Measurements from ENCODE around the gene ADARB1. TPM values are rescaled to one million over a fixed set of nuclear protein-coding genes. Genes with fewer than 3 reads are reported as not detected.

ADARB1 gene
- polyA plus RNA-seq, 1 experiment, result 25.3 TPM

DNA sequence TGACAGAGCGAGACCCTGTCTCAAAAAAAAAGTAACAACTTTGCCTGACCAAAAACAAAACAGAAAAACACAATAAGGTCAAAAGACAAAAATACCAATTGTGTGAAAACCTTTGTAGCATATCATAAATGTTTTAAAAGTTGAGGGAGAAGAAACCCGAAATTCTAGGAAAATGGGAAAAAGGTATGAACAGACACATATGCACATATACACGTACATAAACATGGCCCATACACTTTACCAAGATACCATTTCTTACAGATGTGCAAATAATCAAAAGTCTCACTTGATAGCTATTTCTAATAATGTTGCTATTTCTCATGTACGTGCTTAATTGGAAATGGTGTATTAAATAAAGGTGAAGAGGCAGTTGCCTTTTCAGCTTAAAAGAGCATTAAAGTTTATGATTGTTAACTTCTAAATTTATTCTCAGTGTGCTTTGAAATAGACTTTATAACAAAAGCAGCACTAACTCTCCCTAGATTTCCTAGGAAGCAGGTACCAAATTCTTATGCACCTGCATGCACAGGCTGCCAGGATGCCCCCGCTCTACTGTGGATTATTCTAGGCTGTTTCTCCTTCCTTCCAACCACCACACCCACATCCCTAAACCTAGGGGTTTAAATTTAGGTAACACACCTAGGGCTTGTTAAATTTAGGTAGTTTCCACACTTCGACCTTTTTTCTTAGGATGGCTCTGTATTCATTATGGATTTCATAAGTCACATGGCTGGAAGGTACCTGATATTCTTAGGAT is 33.8 kb downstream of the ADARB1 start:
- Histone ChIP-seq H3K4me3 (ENCODE audit: low read depth, low read length) (no peak overlapping the region), H3K27me3 (ENCODE audit: control insufficient read depth, insufficient read depth, low read length) (no peaks in the 10 kb centered on the region), H3K9me3 (ENCODE audit: control insufficient read depth, insufficient read depth, low read length) (no peaks in the 10 kb centered on the region; the same call in 1 of the 2 replicates), H3K27ac (ENCODE audit: low read depth, low read length) (no peak overlapping the region)
- CTCF ChIA-PET, result interaction anchor here (0.9 kb wide), 1 partner anchor 9 kb away, joined by 4 read pairs; no protein-coding TSS in a partner anchor
- POLR2A ChIA-PET, result interaction anchor here (0.6 kb wide), 1 partner anchor 181 kb away, joined by 6 read pairs; no protein-coding TSS in a partner anchor
- no peak for DNase-seq (ENCODE audit: low read depth, low spot score)
- TF ChIP-seq, protein P1, sequence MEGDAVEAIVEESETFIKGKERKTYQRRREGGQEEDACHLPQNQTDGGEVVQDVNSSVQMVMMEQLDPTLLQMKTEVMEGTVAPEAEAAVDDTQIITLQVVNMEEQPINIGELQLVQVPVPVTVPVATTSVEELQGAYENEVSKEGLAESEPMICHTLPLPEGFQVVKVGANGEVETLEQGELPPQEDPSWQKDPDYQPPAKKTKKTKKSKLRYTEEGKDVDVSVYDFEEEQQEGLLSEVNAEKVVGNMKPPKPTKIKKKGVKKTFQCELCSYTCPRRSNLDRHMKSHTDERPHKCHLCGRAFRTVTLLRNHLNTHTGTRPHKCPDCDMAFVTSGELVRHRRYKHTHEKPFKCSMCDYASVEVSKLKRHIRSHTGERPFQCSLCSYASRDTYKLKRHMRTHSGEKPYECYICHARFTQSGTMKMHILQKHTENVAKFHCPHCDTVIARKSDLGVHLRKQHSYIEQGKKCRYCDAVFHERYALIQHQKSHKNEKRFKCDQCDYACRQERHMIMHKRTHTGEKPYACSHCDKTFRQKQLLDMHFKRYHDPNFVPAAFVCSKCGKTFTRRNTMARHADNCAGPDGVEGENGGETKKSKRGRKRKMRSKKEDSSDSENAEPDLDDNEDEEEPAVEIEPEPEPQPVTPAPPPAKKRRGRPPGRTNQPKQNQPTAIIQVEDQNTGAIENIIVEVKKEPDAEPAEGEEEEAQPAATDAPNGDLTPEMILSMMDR (IDR thresholded peaks at IDR 0.05; ENCODE audit: low read depth, low read length), result no peak

DNA sequence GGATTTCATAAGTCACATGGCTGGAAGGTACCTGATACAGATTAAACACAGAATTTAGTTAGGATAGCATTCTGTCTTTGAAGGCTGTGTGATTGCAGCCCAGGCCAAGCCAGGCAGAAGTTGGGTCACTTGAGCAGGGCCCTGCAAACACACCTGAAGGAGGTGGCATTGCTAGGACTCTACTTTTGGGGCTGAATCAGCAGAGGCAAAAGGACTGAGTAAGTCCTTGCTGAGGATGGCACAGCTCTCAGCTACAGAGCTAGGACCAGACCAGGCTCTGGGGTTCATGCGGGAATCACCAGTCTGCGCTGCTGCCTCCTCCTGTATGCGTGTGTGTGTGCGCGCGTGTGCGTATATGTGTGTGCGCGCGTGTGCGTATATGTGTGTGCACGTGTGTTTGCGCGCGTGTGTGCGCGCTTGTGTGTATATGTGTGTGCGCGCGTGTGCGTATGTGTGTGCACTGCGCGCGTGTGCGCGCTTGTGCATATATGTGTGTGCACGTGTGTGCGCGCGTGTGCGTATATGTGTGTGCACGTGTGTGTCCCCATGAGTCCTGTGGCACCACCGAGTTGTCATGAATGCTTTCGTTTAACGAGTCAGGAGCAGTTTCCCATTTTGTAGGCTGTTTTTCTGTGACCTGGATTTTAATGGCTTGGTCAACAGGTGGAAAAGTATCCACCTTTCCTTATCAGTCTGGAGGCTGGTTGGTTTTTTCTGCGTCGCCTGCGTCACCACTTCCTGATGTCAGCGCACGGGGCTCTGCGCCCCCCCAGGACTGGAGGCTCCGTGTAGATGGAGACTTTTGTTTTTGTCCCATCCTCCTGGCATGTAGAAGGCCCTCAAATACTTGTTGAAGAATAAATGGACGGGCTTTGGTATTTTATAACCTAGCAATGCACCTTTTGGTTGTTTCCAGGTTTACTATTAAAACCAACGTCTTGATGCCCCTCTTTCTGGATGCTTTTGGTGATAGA is 34.7 kb downstream of the ADARB1 start:
- H3K27me3 ChIP-seq (ENCODE audit: control insufficient read depth, insufficient read depth, low read length), result no peaks in the 10 kb centered on the region
- no peak for DNase-seq (ENCODE audit: low read depth, low spot score)
- no peak overlapping the region for H3K4me3 ChIP-seq (ENCODE audit: low read depth, low read length)
- CTCF ChIA-PET, result no interaction called here
- H3K27ac ChIP-seq (ENCODE audit: low read depth, low read length), result no peak overlapping the region
- TF ChIP-seq, protein P1 (IDR thresholded peaks at IDR 0.05; ENCODE audit: low read depth, low read length), result no peak
- no peaks in the 10 kb centered on the region; the same call in 1 of the 2 replicates for H3K9me3 ChIP-seq (ENCODE audit: control insufficient read depth, insufficient read depth, low read length)
- POLR2A ChIA-PET, result no interaction called here

DNA sequence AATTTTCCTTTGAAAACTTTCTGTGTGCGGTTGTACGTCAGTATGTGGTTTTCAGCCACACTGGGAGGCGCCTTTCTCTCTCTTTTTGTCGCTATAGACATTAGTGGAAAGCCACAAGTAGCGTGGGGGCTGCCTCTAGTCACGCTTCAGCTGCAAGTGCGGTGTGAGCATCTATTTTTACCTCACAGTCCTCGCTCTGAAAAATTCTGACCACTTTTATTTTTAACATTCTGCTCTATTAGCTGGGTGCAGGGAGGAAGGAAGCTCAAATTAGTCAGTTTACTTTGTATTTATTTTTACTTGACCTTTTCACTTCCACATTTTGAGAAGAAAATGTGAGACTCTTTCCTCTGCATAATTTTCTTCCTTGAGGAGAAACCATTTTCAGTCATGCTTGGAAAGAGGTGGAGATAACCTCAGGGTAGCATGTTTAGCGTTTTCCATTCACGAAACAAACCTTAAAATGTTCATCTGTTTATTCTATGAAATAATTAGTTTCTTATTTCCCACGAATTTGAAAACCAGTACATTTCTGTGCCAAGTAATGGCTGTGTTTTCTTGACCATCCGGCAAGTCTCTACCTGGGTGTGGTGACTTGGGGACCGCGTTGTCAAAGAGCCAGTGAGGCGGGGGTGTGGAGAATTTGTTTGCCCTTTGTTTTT is 35.6 kb downstream of the ADARB1 start:
- TF ChIP-seq, protein P1 (IDR thresholded peaks at IDR 0.05; ENCODE audit: low read depth, low read length), result no peak
- ChIA-PET CTCF (no interaction called here), POLR2A (no interaction called here)
- Histone ChIP-seq H3K27ac (ENCODE audit: low read depth, low read length) (no peak overlapping the region), H3K9me3 (ENCODE audit: control insufficient read depth, insufficient read depth, low read length) (no peaks in the 10 kb centered on the region; the same call in 1 of the 2 replicates), H3K4me3 (ENCODE audit: low read depth, low read length) (no peak overlapping the region), H3K27me3 (ENCODE audit: control insufficient read depth, insufficient read depth, low read length) (no peaks in the 10 kb centered on the region)
- DNase-seq (ENCODE audit: low read depth, low spot score), result no peak

DNA sequence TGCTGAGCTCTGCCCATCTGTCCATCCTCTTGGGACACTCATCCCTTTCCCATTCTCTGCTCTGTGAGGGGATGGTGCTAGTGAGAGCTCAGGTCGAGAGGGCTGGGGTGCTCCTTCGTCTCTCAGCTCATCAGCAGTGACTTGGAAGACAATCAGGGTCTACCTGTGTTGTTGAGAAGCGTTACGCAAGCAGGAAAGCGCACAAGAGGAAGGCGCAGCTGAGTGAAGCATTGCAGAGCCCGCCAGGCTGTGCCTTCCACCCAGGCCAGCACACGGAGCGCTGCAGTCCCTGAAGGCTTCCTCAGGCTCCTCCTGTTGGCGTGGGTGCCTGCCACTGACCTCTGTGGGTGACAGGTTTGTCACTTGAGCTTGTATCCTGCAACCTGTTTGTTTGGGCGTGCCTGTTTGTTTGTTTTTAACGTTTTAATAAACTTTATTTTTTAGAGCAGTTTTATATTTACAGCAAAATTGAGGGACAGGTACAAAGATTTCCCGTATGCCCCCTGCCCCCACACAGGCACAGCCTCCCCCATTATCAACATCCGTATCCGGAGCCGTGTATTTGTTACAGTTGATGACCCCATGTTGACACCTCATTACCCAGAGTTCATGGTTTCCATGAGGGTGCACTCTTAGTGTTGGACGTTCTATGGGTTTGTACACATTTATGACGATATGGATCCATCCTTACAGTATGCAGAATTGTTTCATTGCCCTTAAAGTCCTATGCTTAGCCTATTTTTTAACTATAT is 36.7 kb downstream of the ADARB1 start:
- no peak for DNase-seq (ENCODE audit: low read depth, low spot score)
- ChIA-PET CTCF (no interaction called here), POLR2A (no interaction called here)
- no peaks in the 10 kb centered on the region; the same call in 1 of the 2 replicates for H3K9me3 ChIP-seq (ENCODE audit: control insufficient read depth, insufficient read depth, low read length)
- TF ChIP-seq, protein P1 (IDR thresholded peaks at IDR 0.05; ENCODE audit: low read depth, low read length), result no peak
- H3K27me3 ChIP-seq (ENCODE audit: control insufficient read depth, insufficient read depth, low read length), result no peaks in the 10 kb centered on the region
- H3K4me3 ChIP-seq (ENCODE audit: low read depth, low read length), result no peak overlapping the region
- no peak overlapping the region for H3K27ac ChIP-seq (ENCODE audit: low read depth, low read length)

Measured in AG04450 (cell line).